Calu3 (cell line): ENCODE data around the gene SGO2. TPM values are rescaled to one million over a fixed set of nuclear protein-coding genes. Genes with fewer than 3 reads are reported as not detected.
A peak's percentile ranks its signal among the peaks of the same experiment; 100 is the strongest.

Source experiments
- BruUV-seq: library from RNA; stranded (reverse); fragments of 400-500 nt; replicated peaks from 2 replicates; lab custom pipeline; 2021; lab: Mats Ljungman, UMichigan
- CTCF ChIA-PET: fragments of 300-600 bp; sonication (Branson Sonifier 250); formaldehyde crosslinking; loops from one replicate; lab custom pipeline; 2022; ENCODE audit warnings: antibody characterized with exemption; lab: Charles Lee
- DNase-seq: peaks from one replicate; pipeline ENCODE4 v3.0.0; 2022
- H3K27ac Mint-ChIP-seq: one replicate; pipeline ENCODE4 v1.8.0; 2022; ENCODE audit warnings: mixed read lengths; ENCODE audit not compliant: unreplicated experiment
- H3K27me3 Mint-ChIP-seq: one replicate; pipeline ENCODE4 v1.8.0; 2022; ENCODE audit warnings: mixed read lengths; ENCODE audit not compliant: unreplicated experiment
- H3K36me3 Mint-ChIP-seq: one replicate; pipeline ENCODE4 v1.8.0; 2022; ENCODE audit warnings: mild to moderate bottlenecking, moderate library complexity, mixed read lengths; ENCODE audit not compliant: insufficient read depth, unreplicated experiment
- H3K4me1 Mint-ChIP-seq: one replicate; pipeline ENCODE4 v1.8.0; 2022; ENCODE audit warnings: mild to moderate bottlenecking, low read depth, mixed read lengths; ENCODE audit not compliant: unreplicated experiment
- H3K4me3 Mint-ChIP-seq: one replicate; pipeline ENCODE4 v1.8.0; 2022; ENCODE audit warnings: mild to moderate bottlenecking, low read depth, moderate library complexity, mixed read lengths; ENCODE audit not compliant: unreplicated experiment
- H3K9me3 Mint-ChIP-seq: one replicate; pipeline ENCODE4 v1.8.0; 2022; ENCODE audit warnings: low read depth, mixed read lengths; ENCODE audit not compliant: unreplicated experiment
- intact Hi-C: fragments of 100-400 bp; cut with micrococcal nuclease; formaldehyde crosslinking; loops from one replicate; pipeline ENCODE4 v1.10.0; 2022; ENCODE audit not compliant: unreplicated experiment
- total RNA-seq: library from RNA; stranded (reverse); gene quantifications from 2 replicates; pipeline ENCODE4 v1.2.3, GENCODE V29; 2022
- TF ChIP-seq, protein P1 (sequence below): fragments of 200-600 bp; IDR thresholded peaks from one replicate; pipeline ENCODE4 v1.8.0; 2022; ENCODE audit warnings: antibody characterized with exemption; ENCODE audit not compliant: unreplicated experiment

SGO2 gene
- total RNA-seq, 1 experiment from 2014 or later, result 22.9 TPM

GRCh38 chr2:200595913-200596312 lies 69.9 kb downstream of the SGO2 start:
- TF ChIP-seq, protein P1, sequence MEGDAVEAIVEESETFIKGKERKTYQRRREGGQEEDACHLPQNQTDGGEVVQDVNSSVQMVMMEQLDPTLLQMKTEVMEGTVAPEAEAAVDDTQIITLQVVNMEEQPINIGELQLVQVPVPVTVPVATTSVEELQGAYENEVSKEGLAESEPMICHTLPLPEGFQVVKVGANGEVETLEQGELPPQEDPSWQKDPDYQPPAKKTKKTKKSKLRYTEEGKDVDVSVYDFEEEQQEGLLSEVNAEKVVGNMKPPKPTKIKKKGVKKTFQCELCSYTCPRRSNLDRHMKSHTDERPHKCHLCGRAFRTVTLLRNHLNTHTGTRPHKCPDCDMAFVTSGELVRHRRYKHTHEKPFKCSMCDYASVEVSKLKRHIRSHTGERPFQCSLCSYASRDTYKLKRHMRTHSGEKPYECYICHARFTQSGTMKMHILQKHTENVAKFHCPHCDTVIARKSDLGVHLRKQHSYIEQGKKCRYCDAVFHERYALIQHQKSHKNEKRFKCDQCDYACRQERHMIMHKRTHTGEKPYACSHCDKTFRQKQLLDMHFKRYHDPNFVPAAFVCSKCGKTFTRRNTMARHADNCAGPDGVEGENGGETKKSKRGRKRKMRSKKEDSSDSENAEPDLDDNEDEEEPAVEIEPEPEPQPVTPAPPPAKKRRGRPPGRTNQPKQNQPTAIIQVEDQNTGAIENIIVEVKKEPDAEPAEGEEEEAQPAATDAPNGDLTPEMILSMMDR, result no peak
- no peak for DNase-seq
- peaks cover 29% of the 10 kb centered on the region for H3K27me3 Mint-ChIP-seq
- H3K36me3 Mint-ChIP-seq, result peaks cover 4% of the 10 kb centered on the region
- no peaks in the 10 kb centered on the region for H3K9me3 Mint-ChIP-seq
- CTCF ChIA-PET, result interaction anchor here (0.5 kb wide), 1 partner anchor 554 kb away, joined by 3 read pairs; no protein-coding TSS in a partner anchor
- peaks cover 57% of the 10 kb centered on the region for H3K4me1 Mint-ChIP-seq
- BruUV-seq, result no TSS peak
- H3K27ac Mint-ChIP-seq, result no peak overlapping the region
- intact Hi-C loops, result no loop called here
- no peak overlapping the region for H3K4me3 Mint-ChIP-seq

DNA sequence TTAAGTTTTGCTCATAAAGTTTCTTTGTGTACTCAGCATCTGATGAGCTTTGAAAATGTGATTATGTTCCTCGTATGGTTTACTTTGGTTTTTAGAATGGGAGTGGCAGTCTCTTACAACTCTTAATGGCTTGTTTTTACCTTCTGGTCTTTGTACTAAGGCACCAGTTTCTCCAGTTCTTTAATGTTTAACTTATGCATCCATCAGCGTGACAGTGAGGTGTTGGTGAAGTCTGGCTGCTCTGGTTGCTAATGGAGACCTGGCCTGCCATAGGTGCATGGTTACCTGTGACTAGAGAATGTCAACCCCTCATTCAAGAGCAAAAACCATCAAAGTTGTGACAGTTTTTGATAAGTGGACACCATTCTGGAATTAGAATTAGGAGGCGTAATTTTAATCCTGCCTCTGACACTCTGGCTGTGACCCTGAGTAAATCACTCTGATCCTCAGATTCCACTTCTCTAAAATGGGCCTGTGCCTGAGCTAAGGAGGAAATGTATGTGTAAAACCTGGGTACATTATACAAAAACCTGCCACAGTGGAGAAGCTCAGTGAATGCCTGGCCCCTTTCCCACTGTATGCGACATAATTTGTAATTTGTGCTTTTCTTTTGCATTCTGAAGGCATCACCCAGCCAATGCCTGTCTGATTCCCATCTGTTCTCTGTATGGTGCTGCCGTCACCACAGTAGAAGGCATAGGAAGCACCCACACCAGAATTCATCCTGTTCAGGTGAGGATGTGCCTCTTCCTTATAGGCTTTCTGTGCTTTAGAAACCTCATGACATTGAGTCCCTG lies 71.0 kb downstream of the SGO2 start:
- Mint-ChIP-seq H3K27ac (peak overlapping the region; percentile 47), H3K4me3 (no peak overlapping the region), H3K36me3 (peaks cover 4% of the 10 kb centered on the region), H3K27me3 (peaks cover 19% of the 10 kb centered on the region), H3K9me3 (no peaks in the 10 kb centered on the region), H3K4me1 (peaks cover 53% of the 10 kb centered on the region)
- CTCF ChIA-PET, result interaction anchor here (0.6 kb wide), 1 partner anchor 871 kb away, joined by 6 read pairs; no protein-coding TSS in a partner anchor
- intact Hi-C loops, result no loop called here
- TF ChIP-seq, protein P1, result no peak
- no TSS peak for BruUV-seq
- DNase-seq, result peak; percentile 41

DNA sequence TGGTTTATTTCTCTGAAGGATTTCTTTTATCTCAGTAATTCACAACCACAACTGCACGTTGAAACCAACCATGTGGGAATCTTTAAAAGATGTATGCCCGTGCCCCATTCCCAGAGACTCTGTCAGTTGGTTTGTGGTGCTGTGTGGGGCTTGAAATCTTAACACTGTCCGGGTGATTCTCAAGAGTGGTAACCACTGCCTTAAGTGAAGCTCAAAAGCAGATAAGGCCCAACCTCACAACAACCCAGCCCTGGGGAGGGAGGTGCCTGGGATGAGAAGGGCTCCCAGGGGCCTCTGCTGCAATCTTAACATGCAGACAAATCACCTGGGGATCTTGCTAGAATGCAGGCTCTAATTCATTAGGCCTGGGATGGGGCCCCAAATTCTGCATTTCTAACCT lies 73.2 kb downstream of the SGO2 start:
- Mint-ChIP-seq H3K27ac (no peak overlapping the region), H3K4me3 (no peak overlapping the region), H3K27me3 (peaks cover 3% of the 10 kb centered on the region), H3K9me3 (no peaks in the 10 kb centered on the region), H3K4me1 (peaks cover 44% of the 10 kb centered on the region), H3K36me3 (peaks cover 4% of the 10 kb centered on the region)
- no peak for DNase-seq
- no TSS peak for BruUV-seq
- intact Hi-C loops, result no loop called here
- CTCF ChIA-PET, result no interaction called here
- TF ChIP-seq, protein P1, result no peak

DNA sequence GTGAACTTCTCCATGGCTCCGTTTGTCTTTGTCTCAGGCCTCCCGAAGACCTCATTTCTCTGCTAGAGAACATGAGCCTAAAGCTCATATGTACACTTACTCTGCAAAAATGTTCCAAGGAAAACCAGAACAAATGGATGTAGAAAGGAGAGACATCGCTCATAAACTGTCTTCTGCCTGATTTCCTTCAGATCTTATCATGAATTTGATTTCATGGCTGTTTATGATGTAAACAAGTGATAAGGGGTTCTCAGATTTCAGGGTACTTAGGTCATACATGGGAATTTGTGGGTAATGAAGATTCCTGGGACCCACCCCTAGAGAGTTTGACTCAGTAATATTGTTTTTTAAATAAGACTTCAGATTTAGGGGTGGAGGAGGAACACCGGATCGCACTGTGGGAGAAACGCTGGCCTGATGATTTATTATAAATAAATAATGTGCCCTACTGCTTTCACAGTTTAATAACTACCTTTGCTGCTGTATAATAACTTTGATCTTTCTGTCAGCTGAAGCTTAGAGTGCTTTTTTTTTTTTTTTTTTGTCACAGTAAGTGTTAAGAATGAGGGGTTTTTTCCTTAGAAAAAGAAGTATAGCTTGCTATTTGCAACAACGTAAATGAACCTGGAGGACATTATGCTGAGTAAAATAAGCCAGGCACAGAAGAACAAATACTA lies 74.7 kb downstream of the SGO2 start:
- peaks cover 4% of the 10 kb centered on the region for H3K36me3 Mint-ChIP-seq
- peaks cover 44% of the 10 kb centered on the region for H3K4me1 Mint-ChIP-seq
- H3K9me3 Mint-ChIP-seq, result no peaks in the 10 kb centered on the region
- intact Hi-C loops, result no loop called here
- TF ChIP-seq, protein P1, result no peak
- CTCF ChIA-PET, result no interaction called here
- H3K4me3 Mint-ChIP-seq, result no peak overlapping the region
- no TSS peak for BruUV-seq
- H3K27me3 Mint-ChIP-seq, result no peaks in the 10 kb centered on the region
- H3K27ac Mint-ChIP-seq, result no peak overlapping the region
- no peak for DNase-seq
